Stimulated activated CD8-positive, alpha-beta memory T cell treated with anti-CD3 and anti-CD28 coated beads, Interleukin-2, amount 100 ng/mL, for 48 hours (primary cell): ENCODE data around the gene GGA2.
A peak's percentile ranks its signal among the peaks of the same experiment; 100 is the strongest.
"Not testable (repeated sequence)": the region's sequence is repeated elsewhere in the genome, so short reads cannot be mapped to it uniquely, and the experiment has no call there.

Experiments
- DNase-seq, 2 donors: peaks; one replicate each; pipeline ENCODE4 v3.0.0-alpha.2; 2020; ENCODE audit warnings: low read depth in 2 of 2

The GGA2 gene

GRCh38 chr16:23504453-23505179 is 5.7 kb downstream of the GGA2 start:
- DNase-seq, result peak; percentile 68 to 74

- DNase-seq, result no peak
These were observed 6.2 kb downstream of the GGA2 start for GRCh38 chr16:23504076-23504452.

- DNase-seq, result no peak
These were observed 7.8 kb downstream of the GGA2 start for GRCh38 chr16:23502466-23502865.

GRCh38 chr16:23501291-23501690 is 9.0 kb downstream of the GGA2 start:
- no peak for DNase-seq

GRCh38 chr16:23500862-23501225 is 9.4 kb downstream of the GGA2 start:
- DNase-seq, result no peak

- DNase-seq, result no peak
These were observed 10.0 kb downstream of the GGA2 start for GRCh38 chr16:23500212-23500861.

- DNase-seq, result no peak
These were observed 10.5 kb downstream of the GGA2 start for GRCh38 chr16:23499801-23500200.

- DNase-seq, result no peak
These were observed 11.4 kb downstream of the GGA2 start for GRCh38 chr16:23498863-23499262.

GRCh38 chr16:23497543-23497868 is 12.8 kb downstream of the GGA2 start:
- DNase-seq, result no peak

- no peak for DNase-seq
These were observed 13.3 kb downstream of the GGA2 start for GRCh38 chr16:23496821-23497542.

GRCh38 chr16:23495671-23496070 is 14.6 kb downstream of the GGA2 start:
- DNase-seq, result no peak

- no peak for DNase-seq
These were observed 16.1 kb downstream of the GGA2 start for GRCh38 chr16:23494188-23494587.

GRCh38 chr16:23491490-23492391 is 18.6 kb downstream of the GGA2 start:
- DNase-seq, result no peak

GRCh38 chr16:23486480-23486879 is 23.8 kb downstream of the GGA2 start:
- DNase-seq, result no peak

GRCh38 chr16:23485841-23486240 is 24.5 kb downstream of the GGA2 start:
- no peak for DNase-seq

- no peak for DNase-seq
These were observed 25.1 kb downstream of the GGA2 start for GRCh38 chr16:23485257-23485614.

- no peak for DNase-seq
These were observed 25.6 kb downstream of the GGA2 start for GRCh38 chr16:23484510-23485256.

GRCh38 chr16:23483492-23483891 is 26.8 kb downstream of the GGA2 start:
- DNase-seq, result not testable (repeated sequence)

GRCh38 chr16:23482778-23483177 is 27.5 kb downstream of the GGA2 start:
- no peak for DNase-seq

GRCh38 chr16:23480257-23480656 is 30.0 kb downstream of the GGA2 start:
- DNase-seq, result no peak

- DNase-seq, result no peak
These were observed 31.2 kb downstream of the GGA2 start for GRCh38 chr16:23479138-23479537.
